Muscle of back (tissue), 11 donors: ENCODE results near the gene GOSR2. TPM values are rescaled to one million over a fixed set of nuclear protein-coding genes. Genes with fewer than 3 reads are reported as not detected.
"Not testable (repeated sequence)": the region's sequence is repeated elsewhere in the genome, so short reads cannot be mapped to it uniquely, and the experiment has no call there.

Experiments used
- DNase-seq, 3 donors: peaks; one replicate each; pipeline versions ENCODE4 v3.0.0 to v3.0.0-alpha.2; 2013
- polyA plus RNA-seq, 10 donors: library from polyadenylated mRNA; unstranded; fragments of 120-200 nt; gene quantifications; one replicate each; pipeline ENCODE4 v1.2.1, GENCODE V29; 2013; ENCODE audit not compliant: insufficient read length in 10 of 10

Gene GOSR2
- polyA plus RNA-seq, 10 donors, result 26.3 to 37.3 (median 32.4) TPM

DNA sequence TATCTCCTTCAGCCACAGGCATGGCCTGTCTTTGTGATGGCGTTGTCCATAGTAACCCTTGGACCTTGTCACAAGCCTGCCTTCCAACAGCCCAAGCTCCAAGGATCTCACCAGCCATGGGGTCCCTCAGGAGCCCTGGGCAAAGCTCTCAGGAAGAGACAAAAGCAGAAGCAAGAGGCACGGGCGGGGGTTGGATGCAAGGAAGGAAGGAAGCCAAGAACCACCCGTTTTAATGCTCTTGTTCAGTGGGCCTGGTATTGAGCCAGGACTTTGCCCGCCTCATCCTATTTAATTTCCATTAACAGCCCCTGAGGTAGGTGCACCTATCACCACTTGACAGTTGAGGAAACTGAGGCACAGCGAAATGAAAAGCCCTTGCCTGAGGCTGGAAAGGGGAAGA is 32.3 kb upstream of the GOSR2 start:
- no peak for DNase-seq

DNA sequence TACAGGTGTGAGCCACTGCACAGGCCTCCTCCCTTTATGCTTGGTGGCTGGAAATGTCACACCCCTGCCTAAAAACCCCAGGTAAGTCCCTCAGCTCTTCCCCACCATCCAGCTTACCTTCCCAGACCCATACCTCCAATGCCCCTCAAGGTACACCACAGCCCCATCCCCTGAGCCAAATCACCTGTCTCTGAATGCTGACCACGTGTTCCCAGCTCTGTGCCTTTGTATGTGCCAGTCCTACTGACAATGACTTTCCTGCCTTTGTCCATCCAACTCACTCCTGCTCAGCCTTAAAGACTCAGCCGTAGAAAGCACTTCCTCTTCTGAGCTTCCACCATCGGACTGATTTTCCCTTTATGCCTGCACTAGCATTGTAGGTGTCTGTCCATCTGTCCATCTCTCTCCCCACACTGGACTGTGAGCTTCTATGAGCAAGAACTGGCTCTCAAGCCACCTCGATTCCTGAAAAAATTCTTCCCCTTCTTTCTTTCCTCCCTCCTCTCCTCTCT is 30.7 kb upstream of the GOSR2 start:
- DNase-seq, result no peak

DNA sequence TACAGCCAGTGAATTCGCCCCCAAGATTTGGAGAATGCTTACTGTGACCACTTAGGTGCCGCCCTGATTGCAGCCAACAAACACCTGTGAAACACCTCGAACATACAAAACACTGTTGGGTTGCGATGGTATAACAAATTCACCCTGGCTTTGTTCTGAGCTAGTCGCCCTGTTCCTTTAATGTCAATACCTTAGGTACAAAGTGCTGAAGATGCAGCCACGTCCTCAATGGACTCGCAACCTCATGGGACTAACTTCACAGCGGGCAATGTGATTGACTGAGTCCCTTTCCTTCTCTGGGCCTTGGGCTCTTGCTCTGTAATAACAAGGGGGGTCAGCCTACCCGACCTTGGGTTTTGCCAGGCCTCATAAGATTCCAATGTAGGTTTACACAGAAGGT is 28.9 kb upstream of the GOSR2 start:
- DNase-seq, result no peak

DNA sequence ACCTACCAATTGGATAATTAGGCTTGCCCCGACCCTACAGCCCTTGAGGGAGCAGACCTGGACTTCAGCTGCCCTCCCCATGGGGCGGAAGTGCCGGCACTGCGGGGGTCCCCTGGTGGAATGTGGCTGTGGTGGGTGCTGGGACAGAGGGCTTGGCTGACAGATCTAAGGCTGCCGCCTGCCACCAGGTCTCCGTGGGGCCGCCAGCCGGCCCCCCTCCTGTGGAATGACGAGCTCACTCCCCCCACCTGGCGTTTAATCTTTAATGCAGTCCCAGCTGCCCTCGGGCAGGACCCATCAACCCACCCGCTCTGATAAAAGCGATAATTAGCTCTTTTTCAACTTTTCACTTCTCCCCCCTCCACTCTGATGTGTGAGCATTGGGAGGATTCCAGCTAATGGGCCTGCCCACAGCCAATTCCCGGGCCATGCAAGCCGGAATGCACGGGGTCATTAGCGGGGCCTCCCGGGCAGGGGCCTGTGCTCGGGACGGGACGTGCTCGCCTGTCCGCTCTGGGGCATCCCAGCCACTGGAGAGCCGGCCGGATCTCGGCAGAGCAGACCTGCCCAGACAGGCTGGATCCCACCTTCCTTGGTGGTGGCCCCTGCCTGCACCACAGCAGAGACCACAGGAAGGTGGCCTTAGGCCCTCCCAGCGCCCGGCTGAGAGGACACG is 28.3 kb upstream of the GOSR2 start:
- DNase-seq, result no peak

DNA sequence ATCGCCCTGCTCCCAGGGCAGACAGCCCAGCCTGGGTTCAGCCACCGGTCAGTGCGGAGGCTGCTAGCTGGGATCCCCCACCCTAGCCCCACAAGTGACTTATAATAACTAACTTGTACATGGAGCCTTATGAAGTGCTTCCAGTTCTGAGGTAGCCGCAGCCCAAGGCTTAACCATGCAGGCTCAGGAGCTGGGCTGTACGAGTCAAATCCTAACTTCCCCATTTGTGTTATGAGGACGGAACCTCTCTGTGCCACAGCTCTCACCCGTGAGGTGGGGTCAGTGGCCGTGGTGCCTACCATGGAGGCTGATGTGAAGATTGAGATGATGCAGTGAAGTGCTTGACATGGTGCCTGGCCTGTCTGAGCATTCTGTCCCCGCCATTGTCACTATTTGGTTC is 27.8 kb upstream of the GOSR2 start:
- no peak for DNase-seq

DNA sequence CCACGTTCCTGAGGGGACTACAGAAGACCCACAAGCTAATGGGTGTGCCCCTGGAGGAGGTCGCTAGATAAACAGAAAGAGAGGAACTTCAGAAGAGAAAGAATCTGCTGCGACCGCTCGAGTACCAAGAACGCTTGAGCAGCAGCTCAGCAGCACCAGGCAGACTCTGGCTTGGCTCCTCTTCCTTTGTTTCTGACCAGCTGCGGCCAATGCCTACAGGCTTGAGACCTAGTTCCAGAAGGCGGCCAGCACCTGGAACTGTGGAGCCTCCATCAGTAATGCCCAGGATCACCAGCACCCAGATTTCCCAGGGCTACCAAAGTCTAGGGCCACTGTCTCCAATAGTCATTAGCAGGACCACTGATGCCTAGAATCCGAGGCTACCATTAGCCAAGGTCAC is 26.0 kb upstream of the GOSR2 start:
- no peak for DNase-seq

DNA sequence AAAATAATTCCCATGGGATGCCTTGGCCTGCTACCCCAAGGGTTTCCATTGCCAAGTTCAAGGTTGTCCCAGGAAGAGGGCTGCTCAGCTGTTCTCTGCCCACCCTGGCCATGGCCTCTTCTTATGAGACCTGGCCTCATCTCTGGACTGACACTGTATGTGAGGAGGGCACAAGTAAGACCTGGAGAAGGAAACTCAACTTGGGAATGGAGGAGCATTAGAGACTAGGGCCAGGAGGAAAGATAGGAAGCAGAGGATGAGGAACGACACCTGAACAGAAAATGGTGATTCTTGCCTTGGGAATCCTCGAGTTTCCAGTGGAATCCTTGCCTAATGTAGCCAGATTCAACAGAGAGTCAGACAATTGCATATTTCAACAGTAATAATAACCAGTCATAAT is 24.6 kb upstream of the GOSR2 start:
- DNase-seq, result no peak

DNA sequence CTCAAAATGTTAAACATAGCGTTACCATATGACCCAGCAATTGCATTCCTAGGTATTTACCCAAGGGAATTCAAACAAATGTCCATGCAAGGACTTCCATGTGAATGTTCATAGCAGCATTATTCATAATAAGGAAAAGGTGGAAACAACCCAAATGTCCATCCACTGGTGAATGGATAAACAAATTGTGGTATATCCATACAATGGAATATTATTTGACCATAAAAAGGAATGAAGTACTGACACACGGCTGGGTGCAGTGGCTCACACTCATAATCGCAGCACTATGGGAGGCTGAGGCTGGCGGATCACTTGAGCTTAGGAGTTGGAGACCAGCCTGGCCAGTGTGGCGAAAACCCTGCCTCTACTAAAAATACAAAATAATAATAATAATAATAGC is 24.1 kb upstream of the GOSR2 start:
- no peak for DNase-seq

DNA sequence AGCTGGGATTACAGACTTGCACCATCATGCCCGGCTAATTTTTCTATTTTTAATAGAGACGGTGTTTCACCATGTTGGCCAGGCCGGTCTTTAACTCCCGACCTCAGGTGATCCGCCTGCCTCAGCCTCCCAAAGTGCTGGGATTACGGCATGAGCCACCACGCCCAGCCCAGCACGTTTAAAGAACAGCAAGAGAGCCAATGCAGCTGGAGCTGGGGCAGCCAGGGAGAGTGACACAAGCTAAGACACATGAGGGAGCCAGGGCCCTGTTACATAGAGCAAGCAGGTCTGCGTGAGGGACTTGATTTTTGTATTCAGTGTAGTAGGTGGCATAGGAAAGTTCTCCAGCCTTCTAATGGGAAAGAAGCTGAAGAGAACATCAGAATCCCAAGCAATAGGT is 21.7 kb upstream of the GOSR2 start:
- DNase-seq, result no peak

DNA sequence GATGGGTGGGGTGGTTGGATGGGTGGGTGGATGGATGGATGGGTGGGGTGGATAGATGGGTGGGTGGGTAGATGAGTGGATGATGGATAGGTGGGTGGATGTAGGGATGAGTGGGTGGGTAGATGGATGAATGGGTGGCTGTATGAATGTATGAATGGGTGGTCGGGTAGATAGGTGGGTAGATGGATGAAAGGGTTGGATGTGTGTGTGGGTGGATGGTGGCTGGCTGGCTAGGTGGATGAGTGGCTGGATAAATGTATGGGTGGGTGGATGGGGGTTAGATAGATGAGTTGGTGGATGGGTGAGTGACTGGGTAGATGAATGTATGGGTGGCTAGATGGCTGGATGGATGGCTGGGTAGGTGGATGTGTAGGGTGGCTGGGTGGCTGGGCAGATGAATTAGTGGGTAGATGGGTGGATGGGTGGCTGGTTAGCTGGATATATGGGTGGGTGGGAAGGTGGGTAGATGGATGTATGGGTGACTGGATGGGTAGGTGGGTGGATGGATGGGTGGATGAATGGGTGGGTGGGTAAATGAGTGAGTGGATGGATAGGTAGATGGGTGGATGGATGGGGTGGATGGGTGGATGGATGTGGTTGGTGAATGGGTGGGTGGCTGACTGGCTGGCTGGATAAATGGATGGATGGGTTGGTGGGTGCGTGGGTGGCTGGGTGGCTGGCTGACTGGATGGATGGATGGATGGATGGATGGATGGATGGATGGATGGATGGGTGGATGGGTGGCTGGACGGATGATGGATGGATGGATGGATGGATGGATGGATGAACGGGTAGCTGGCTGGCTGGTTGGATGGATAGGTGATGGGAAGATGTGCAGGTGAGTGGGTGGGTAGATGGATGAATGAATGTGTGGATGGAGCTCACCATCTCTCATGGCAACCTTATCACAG is 18.9 kb upstream of the GOSR2 start:
- no peak for DNase-seq

DNA sequence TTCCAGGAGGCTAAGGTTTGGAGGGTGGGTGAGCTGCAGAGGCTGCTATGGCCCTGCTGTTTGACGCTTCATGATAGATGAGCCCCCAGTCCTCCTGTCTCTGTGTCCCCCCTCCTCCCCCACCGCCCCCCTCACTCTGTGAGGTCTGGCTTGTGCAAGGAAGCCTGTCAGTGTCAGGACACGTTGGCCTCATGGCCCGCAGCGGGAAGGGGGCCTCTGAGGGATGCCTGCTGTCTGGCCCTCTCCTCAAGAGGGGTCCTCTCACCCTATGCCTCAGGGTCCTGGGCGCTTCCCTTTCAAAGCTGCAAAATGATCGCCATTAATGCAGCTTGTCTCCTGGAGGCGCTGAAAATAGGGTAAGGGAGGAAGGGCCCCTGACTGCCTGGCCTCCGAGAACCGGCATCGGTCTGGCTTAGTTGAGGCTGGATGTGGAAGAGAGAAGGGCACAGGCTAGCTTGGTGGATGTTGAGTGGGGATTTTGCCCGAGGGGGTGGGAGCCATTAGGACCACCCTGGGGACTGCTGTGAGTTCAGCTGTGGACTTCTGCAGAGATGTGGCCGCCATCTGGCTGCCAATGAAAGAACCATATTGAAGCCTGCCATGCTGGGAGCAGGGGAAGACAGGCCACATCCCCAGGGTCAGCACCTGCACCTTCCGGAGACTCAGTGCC is 14.8 kb upstream of the GOSR2 start:
- no peak for DNase-seq

DNA sequence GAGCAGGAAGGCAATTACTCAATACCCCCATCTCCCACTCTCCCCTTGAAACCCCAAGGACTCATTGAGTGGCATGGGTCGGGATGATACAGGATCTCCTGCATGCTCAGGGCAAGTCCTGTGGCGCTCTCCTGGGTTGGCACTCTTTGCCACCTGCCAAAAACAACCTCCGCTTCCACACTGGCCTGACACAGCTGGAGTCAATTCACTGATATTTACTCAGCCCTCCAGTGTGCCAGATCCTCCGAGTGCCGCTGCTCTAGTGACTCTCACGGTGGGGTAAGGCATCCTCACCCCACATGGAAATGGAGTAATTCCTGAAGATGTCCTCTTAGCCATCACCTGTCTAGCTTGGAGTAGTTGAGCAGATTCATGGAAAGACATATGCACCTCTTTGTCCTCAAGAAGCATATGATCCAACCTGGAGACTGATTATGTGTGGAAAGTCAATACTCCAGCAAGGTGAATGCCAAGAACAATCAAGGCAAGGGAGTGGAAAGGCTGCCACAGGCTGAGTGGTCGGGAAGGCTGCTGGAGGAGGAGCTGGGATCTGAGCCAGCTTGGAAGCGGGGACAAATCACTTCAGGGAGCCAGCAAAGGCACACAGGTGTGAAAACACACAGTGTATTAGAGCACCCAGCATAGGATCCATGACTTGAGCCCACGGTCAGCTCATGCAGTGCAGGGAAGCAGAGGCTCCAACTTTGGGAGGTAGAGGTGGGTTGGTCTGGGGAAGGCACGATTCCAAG is 12.6 kb upstream of the GOSR2 start:
- DNase-seq, result no peak

DNA sequence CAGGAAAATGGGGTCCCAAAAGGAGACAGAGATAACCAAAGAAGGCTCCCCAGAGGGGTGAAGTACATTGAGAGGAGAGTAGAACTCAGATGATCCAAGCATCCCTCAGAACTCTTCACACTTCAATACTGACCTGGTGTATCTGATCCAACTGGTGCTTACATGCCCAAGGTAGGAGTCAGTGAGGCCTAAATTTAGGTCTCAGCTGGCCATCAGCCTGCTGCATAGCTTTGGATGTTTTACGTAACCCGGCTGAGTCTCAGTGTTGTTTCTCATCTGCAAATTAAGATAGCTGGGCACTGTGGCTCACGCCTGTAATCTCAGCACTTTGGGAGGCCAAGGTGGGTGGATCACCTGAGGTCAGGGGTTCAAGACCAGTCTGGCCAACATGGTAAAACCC is 11.6 kb upstream of the GOSR2 start:
- no peak for DNase-seq

DNA sequence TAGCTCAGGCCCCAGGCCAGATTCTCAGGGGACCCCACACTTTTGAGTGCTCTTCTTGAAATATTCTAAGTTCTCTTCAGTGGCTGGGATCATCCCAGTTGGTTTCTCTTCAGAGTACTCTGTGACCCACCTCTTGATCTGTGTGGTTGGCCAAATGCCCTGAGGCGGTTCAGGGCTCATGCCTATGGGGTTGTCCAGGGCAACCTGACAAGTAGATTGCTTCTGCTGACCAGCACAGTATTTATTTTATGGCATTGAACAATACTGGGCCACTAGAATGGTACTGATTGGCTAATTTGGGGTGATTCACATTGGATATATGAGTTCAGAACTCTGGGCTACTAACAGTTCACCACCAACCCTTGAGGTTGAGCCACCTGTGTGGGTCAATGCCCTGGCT is 7.4 kb upstream of the GOSR2 start:
- no peak for DNase-seq

DNA sequence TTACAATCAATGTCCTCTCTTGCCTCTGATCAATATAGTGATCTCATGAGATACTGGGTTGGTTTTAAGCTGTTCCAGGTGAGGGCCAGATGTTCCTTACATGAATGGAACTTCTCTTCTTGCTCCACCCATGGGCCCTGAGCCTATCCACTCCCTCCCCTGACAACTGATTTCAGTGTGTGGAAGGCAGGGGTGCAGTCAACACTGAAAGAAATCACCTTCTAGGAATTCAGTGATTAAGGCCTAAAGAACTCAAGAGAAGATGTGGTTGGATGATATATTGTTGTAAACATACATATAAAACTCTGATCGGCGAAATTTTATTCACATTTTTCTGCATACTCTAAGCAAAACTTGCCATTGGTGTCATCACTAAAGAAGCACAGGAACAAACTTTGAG is 6.7 kb upstream of the GOSR2 start:
- DNase-seq, result no peak

DNA sequence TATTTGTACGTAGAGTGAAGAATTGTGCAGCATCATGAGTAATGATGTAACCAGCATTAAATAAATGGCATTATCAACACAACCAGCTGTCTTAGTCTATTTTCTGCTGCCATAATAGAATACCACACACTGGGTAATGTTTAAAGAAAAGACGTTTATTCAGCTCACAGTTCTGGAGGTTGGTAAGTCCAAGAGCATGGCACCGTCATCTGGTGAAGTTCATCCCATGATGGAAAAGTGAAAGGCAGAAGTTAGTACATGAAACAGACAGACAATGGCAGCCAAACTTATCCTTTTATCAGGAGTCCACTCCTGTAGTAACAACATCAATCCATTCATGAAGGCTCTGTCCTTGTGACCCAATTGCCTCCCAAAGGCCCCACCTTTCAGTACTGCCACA is 6.3 kb upstream of the GOSR2 start:
- no peak for DNase-seq

DNA sequence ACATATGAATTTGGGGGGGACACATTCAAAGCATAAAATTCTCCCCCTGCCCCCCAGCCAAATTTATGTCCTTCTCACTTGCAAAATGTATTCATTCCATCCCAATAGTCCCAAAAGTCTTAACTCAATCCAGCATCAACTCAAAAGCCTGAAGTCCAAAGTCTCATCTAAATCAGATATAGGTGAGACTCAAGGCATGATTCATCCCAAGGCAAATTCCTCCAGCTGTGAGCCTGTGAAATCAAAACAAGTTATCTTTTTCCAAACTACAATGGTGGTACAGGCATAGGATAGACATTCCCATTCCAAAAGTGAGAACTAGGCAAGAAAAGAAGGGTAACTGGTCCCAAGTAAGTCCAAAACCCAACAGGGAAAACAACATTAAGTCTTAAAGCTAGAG is 5.9 kb upstream of the GOSR2 start:
- no peak for DNase-seq

DNA sequence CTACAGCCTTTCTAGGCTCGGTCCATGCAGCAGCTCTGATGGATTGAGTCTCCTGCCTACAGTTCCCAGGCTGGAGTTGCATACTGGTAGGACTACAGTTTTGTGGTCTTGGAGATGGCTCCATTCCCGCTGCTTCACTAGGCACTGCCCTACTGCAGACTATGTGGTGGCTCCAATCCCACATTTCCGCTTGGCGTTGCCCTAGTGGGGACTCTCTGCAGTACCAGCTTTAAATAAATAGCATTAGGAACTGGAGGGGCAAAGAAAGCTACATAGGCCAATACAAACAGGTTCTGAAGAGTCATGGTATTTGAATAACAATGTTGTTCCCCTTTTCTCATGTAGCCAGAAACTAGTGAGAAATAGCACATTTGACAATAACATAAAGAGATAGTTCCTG is 5.4 kb upstream of the GOSR2 start:
- no peak for DNase-seq

DNA sequence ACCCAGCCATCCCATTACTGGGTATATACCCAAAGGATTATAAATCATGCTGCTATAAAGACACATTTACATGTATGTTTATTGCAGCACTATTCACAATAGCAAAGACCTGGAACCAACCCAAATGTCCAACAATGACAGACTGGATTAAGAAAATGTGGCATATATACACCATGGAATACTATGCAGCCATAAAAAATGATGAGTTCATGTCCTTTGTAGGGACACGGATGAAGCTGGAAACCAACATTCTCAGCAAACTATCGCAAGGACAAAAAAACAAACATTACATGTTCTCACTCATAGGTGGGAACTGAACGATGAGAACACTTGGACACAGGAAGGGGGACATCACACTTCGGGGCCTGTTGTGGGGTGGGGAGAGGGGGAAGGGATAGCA is 998 bp upstream of the GOSR2 start:
- not testable (repeated sequence) for DNase-seq

DNA sequence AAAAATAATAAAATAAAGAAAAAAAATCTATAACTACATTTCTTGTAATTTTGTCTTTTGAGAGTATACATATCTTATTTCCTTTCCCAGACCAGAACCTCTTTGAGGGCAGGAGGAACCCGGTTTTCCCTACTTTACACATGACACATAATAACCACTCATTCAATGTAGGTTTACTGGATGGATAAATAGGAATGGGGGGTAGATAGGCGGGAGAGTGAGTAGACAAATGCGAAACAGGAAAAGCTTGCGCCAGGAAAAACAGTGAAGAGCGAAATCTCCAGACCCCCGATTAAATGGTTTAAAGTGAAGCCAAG is 515 bp upstream of the GOSR2 start:
- no peak for DNase-seq

DNA sequence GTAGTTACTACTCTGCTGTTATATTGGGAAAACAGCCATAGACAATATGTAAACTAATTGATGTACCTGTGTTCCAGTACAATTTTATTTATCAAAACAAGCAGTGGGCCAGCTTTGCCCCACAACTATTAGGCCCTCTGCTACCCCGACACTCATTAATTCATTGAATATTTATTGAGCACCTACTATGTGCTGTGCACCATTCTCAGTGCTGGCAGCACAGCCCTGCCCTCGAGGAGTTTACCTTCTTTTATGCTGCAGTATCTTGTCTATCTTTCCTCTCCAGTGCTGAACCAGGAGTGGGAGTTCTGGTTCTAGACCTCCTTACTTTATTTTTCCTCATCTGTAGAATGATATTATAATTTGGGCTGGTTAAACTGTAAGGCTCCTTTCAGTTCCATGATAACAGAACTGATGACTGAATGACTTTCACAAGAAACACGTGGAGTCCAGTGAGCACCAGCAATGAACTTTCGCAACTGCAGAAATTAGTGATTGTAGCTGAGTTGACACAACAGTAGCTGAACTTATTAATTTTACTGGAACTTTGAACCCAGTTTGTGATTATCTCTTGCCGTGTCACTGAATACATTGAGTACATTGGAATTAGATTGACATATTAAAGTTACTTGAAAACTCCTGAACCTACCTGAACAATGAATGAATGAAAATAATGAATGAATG is 2.4 kb downstream of the GOSR2 start:
- no peak for DNase-seq
